Measurements from ENCODE around the gene PECR.
"Not testable (repeated sequence)": the region's sequence is repeated elsewhere in the genome, so short reads cannot be mapped to it uniquely, and the experiment has no call there.

Gene PECR

GRCh38 chr2:216103213-216103612 lies 21.6 kb upstream of the PECR start:
- DNase-seq = no peak

GRCh38 chr2:216101109-216101508 lies 19.5 kb upstream of the PECR start:
- no peak for DNase-seq

DNA sequence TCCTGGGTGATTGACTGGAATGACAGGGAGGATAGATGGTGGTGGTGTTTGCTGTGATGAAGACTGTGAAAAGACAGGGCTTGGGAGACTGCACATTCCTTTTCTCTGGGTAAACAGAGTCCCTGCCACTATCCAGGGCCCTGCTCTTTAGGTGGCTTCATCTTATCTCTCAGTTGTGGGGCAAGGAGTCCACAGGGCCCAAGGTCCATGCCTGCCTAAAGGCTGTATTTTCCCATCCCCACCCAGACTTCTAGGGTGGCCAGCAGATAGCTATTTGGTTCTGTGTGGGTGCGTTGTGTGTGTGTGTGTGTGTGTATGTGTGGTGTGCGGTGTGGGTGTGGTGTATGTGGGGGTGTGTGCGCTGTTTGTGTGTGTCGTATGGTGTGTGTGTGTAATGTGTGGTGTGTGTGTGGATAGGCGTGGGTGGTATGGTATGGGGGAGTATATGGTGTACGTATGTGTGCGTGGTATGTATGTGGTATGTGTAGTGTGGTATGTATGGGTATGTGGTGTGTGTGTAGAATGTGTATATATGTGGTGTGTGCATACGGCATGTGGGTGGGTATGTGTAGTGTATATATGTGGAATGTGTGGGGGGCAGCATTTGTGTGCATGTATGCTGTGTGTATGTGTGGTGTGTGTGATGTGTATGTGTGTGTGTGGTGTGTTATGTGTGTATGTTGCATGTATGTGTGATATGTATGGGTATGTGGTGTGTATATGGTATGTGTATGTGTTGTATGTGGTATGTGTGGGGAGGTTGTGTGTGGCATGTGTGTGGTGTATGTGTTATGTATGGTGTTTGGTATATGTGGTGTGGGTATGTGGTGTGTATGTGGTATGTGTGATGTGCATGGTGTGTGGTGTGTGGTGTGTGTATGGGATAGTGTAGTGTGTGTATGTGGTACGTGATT lies 17.1 kb upstream of the PECR start:
- DNase-seq = no peak

GRCh38 chr2:216094701-216095100 lies 13.1 kb upstream of the PECR start:
- no peak for DNase-seq

DNA sequence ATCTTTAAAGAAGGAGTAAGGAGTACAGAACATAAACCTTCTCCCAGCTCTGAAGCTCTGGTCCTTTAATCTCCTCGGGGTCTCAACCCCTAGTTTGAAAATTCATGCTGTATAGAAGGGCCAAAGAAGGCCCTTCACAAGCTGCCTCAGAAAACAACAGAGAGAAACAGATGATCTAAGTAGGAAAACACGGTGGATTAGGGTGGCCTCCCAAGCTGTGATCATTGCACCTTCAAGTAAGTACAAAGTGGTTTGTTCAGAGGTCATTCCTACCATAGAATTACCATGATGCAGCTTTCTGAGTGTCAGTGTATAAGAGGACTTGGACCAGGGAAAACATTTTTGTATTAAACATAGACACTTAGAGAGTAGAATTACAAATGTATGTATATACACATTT lies 11.0 kb upstream of the PECR start:
- DNase-seq = no peak

DNA sequence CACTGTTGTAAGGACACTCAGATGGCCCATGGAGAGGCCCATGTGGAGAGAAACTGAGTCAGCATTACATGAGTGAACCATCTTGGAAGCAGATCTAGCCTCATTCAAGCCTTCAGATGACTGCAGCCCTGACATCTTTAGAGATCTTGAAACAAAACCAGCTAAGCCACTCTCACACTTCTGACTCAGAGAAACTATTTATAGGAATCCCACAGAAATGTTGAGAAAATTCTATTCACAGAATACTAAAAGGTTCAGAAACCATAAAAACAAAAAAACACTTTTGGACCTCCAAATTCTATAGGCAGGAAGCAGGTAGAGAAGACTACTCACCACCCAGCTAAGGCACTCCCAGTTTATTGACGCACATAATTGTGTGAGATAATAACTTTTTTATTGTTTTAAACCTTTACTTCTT lies 8.8 kb upstream of the PECR start:
- DNase-seq = no peak

DNA sequence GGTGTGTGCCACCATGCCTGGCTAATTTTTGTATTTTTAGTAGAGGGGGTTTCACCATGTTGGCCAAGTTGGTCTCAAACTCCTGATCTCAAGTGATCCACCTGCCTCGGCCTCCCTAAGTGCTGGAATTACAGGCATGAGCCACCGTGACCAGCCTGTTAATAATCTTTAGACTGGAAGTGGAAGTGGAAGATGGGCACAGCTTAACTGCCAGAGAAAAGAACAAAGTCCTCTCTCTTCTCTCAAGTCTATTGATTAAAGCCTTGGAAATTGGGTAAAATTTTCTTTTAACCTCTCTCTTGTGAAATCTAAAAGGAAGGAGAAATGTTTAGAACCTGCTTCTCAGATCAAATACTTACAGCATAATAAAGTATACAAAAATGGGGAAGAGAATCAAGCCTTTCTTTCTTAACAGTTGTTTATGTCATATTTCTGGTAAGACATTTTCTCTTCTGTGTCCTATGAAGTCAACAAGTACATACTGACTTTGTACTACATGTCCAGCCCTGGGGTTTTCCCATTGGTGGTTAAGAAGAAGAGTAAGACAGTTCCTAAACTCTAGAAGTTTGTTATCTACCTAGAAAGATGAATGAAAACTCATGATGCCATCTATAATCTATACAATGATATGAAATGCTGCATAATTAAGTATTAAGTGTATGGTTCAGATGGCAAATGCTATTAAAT lies 4.7 kb upstream of the PECR start:
- DNase-seq = no peak

- DNase-seq = no peak
Observed at GRCh38 chr2:216084547-216084946, 2.9 kb upstream of the PECR start.

DNA sequence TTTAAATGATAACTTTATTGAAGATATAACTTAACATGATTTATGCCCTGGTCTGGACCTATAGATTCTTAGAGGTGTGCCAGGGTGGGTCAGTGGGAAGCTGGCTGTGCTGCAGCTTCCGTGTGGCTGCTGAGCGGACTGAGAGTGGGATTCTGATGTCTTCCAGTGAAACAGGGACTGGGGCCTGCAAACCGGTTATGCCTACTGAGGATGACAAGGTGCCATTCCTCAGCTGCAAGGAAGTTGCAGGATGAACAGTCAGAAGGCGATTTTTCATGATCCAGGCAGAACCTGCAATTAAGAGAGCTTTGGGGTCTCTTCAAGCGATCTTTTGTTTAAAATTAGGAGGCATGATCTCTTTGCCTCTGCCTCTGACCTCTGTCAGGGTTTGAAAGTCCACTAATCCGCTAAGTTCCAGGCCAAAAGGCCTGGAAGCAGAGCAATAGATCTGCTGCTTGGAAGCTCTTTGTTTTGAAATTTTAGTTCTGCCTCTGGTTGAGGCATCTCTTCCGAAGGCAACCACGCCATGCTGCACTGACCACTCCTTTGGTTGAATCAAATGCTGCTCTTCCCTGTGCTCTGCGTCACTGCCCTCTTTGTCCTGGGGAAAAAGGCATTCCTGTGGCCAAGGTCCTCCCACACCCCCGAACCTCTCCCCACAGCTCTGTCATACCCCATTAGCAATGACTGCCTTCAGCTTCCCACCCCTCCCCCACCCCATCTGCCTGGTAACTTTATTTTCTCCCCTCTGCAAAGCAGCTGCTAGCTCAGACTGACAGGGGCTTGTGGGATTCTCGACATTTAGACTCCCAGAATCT lies 2.1 kb upstream of the PECR start:
- peak; percentile 96 for DNase-seq

DNA sequence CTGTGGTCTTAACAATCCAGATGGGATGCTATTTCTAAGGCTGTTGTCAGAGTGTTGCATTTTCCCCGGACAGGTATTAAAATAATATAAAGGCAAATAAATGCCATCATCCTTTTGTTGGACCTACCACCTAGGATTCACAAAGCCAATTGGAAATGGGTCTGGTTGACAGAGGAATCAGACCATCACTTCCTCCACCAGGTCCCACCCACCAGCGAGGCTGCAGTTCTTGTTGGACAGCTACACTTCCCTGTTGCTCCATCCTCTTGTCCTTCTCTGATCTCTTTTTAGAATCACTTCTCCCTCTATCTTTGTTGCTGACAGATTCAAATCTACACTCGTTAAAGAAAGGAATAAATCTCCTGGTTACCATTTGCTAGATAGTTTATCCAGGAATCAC lies 1.2 kb upstream of the PECR start:
- DNase-seq = peak; percentile 77

GRCh38 chr2:216082117-216082711 lies 605 bp upstream of the PECR start:
- DNase-seq = peak; percentile 68

GRCh38 chr2:216081012-216081411 lies 597 bp downstream of the PECR start:
- DNase-seq = no peak

- not testable (repeated sequence) for DNase-seq
Observed at GRCh38 chr2:216080048-216080447, 1.6 kb downstream of the PECR start.

- peak; percentile 3 for DNase-seq
Observed at GRCh38 chr2:216078776-216079175, 2.8 kb downstream of the PECR start.

- no peak for DNase-seq
Observed at GRCh38 chr2:216075510-216076485, 5.8 kb downstream of the PECR start.

DNA sequence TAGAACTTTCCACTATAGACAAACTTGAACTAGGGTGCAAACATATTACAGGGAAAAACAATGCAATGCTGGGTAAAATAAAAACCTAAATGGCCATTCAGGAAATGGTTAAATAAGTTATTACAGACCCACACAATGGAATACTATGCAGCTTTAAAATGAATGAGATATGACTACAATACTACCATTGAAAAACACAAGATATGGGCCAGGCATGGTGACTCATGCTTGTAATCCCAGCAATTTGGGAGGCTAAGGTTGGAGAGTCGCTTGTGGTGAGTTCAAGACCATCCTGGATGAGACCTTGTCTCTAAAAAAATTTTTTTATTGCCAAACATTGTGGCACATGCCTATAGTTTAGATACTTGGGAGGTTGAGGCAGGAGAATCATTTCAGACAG lies 6.8 kb downstream of the PECR start:
- DNase-seq = no peak

DNA sequence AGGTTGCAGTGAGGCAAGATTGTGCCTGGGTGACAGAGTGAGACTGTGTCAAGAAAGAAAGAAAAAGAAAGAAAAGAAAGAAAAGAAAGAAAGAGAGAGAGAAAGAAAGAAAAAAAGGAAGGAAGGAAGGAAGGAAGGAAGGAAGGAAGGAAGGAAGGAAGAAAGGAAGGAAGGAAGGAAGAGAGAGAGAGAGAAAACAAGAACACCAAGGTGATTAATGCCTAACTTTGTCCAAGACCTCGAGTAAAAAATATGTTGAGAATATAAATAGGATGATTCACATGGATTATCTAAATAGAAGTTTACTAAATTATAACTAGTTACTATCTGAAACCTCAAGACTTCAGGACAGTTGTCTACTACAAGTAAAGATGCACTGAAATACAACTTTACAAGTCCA lies 7.2 kb downstream of the PECR start:
- DNase-seq = no peak

DNA sequence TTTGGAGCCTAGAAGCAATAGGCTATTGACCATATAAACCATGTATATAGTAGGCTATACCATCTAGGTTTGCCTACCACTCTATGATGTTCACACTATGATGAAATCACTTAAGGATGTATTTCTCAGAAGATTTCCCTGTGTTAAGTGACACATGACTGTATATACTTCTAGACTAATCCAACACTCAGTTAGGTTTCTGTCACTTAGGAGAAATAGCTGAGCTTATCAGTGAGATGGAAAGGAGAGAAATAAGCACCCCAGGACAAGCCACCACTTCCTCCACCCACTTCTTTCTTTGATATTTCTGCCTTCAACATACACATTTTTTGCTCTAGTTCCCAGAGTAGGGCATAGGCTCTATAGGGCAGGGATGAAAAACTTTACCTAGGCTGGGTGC lies 7.8 kb downstream of the PECR start:
- no peak for DNase-seq

GRCh38 chr2:216072473-216072872 lies 9.1 kb downstream of the PECR start:
- no peak for DNase-seq

DNA sequence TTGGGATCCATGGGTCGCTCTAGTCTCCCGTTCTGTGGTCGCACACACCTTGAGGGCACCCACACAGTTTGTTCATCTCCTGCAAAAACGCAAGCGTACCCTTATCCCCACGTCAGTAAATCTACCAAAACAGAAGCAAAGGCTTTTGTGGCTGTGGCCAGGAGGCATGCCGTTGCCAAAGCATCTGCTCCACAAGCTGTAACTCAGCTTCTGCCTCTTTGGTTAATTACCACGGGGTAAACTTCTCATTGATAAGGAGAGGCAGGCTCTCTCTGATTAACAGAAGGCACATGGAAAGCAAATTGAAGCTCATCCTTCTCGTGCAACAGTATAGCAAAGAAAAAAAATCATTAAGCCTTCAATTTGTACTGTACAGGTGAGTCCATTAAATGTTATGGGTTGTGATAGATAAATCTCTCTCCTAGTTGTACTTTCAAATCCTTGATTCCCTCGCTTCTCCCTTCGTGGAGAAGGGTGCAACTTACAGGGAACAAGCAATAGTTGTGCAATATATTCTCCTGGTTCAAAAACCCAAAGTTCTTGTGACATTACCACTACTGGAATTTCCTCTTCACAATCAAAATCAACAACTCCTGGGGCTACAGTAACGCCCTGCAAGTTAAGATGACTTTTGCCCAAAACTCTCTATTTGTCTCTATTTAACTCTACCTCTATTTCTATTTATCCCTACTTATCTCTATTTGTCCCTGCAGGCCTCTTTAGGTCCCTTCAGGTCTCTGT lies 10.3 kb downstream of the PECR start:
- no peak for DNase-seq

DNA sequence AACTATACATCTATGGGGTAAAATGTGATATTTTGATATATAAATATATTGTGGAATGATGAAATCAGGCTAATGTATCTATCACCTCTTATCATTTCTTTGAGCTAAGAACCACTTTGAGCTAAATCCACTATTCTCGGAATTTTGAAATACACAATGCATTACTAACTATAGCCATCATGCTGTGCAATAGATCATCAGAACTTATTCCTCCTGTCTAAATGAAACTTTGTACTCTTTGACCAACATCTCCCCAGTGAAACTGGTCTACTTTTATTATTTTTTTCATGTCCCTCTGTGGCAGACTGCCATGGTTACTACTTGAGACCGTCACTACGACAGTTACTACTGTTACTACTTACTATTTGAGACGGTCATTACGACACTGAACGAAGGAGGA lies 11.4 kb downstream of the PECR start:
- DNase-seq = no peak

Data from eye (tissue), 1 donor.